Esophagus muscularis mucosa (tissue), 4 donors: ENCODE results near the gene TMEM119.

ENCODE experiments used
- CTCF ChIP-seq, 3 experiments: fragments of 200-600 bp in 2 of 3; fragments of 450-650 bp in 1 of 3; sonication (generic) in 2 of 3; IDR thresholded peaks; one replicate each; pipeline ENCODE4 v1.5.1; 2017 to 2019; ENCODE audit warnings: antibody characterized with exemption in 3 of 3, mild to moderate bottlenecking in 2 of 3, moderate library complexity in 1 of 3
- EP300 ChIP-seq: sonication (generic); formaldehyde crosslinking; IDR thresholded peaks from one replicate; pipeline ENCODE4 v1.6.1; 2017; ENCODE audit warnings: antibody characterized with exemption
- POLR2A ChIP-seq: fragments of 450-650 bp; IDR thresholded peaks from one replicate; pipeline ENCODE4 v1.6.1; 2017; ENCODE audit warnings: antibody characterized with exemption, moderate library complexity, mild to moderate bottlenecking, low read depth
- POLR2AphosphoS5 ChIP-seq, 2 donors: sonication (generic); formaldehyde crosslinking; IDR thresholded peaks; one replicate each; pipeline ENCODE4 v1.6.1; 2017; ENCODE audit warnings: antibody characterized with exemption in 2 of 2

DNA sequence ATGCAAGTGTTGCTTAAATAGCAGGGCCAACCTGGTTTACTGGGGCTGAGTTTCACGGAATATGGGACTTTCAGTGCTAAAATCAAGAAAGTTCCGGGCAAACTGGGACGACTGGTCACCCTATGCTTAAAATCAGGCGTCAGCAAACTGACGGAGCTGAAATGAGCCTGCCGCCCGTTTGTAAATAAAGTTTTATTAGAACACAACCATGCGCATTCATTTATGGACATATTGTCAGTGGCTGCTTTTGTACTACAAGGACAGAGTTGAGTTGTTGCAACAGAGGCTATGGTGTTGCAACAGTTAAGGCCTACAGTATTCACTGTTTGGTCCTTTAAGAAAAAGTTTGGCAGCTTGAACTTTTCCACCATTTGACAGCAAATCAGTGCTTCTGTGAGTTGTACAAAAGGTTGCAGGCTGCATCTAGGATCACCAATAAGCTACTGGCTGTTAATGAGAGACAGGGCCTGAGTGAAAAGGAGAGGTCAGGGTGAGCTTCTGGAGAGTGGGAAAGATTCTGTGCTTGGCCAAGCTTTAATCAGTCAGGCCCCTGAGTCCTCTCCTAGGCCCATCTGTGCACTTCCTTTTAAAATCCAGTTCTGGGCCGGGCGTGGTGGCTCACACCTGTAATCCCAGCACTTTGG is 22.5 kb upstream of the TMEM119 start:
- no peak for TF ChIP-seq CTCF (IDR thresholded peaks at IDR 0.05)
- no peak for TF ChIP-seq EP300
- TF ChIP-seq POLR2A: no peak
- no peak for TF ChIP-seq POLR2AphosphoS5 (IDR thresholded peaks at IDR 0.05)
